Retinal pigment epithelial cell (primary cell): ENCODE data around the gene EHBP1.

Experiments
- DNase-seq: peaks from one replicate; pipeline ENCODE4 v3.0.0-alpha.2; 2010; ENCODE audit warnings: low read depth
- H3K4me3 ChIP-seq: 2 replicates; pipeline ENCODE4 v1.5.1; 2011; ENCODE audit warnings: mild to moderate bottlenecking, low read length, control low read depth, moderate library complexity
- CTCF ChIP-seq: conservative IDR thresholded peaks from 2 replicates; pipeline ENCODE4 v1.5.1; 2011; ENCODE audit warnings: low read depth, low read length, control low read depth, inconsistent platforms

Gene EHBP1

GRCh38 chr2:62736899-62737559, 31.5 kb downstream of the EHBP1 start:
- H3K4me3 ChIP-seq = no peak overlapping the region
- no peak for TF ChIP-seq CTCF
- DNase-seq = no peak

GRCh38 chr2:62738981-62739936, 33.7 kb downstream of the EHBP1 start:
- no peak for TF ChIP-seq CTCF
- no peak overlapping the region for H3K4me3 ChIP-seq
- DNase-seq = no peak

GRCh38 chr2:62740221-62740620, 34.7 kb downstream of the EHBP1 start:
- no peak overlapping the region for H3K4me3 ChIP-seq
- TF ChIP-seq CTCF = no peak
- no peak for DNase-seq

GRCh38 chr2:62741127-62741526, 35.6 kb downstream of the EHBP1 start:
- DNase-seq = no peak
- H3K4me3 ChIP-seq = no peak overlapping the region
- TF ChIP-seq CTCF = no peak

- DNase-seq = peak; percentile 3
- no peak for TF ChIP-seq CTCF
- H3K4me3 ChIP-seq = no peak overlapping the region
Measured at GRCh38 chr2:62741954-62742722, 36.6 kb downstream of the EHBP1 start.

GRCh38 chr2:62743506-62743905, 38.0 kb downstream of the EHBP1 start:
- no peak for TF ChIP-seq CTCF
- DNase-seq = no peak
- no peak overlapping the region for H3K4me3 ChIP-seq
